ENCODE results near the gene PTPRN2.
"Not testable (repeated sequence)": the region's sequence is repeated elsewhere in the genome, so short reads cannot be mapped to it uniquely, and the experiment has no call there.

PTPRN2 gene

GRCh38 chr7:157996359-157997079, 591.1 kb downstream of the PTPRN2 start:
- DNase-seq = no peak

- no peak for DNase-seq
These were observed 591.8 kb downstream of the PTPRN2 start for GRCh38 chr7:157995815-157996214.

GRCh38 chr7:157994319-157994718, 593.3 kb downstream of the PTPRN2 start:
- no peak for DNase-seq

GRCh38 chr7:157993406-157994105, 594.1 kb downstream of the PTPRN2 start:
- no peak for DNase-seq

- no peak for DNase-seq
These were observed 595.0 kb downstream of the PTPRN2 start for GRCh38 chr7:157992511-157993160.

- no peak for DNase-seq
These were observed 595.9 kb downstream of the PTPRN2 start for GRCh38 chr7:157991761-157992160.

- no peak for DNase-seq
These were observed 596.3 kb downstream of the PTPRN2 start for GRCh38 chr7:157991351-157991750.

- no peak for DNase-seq
These were observed 596.8 kb downstream of the PTPRN2 start for GRCh38 chr7:157990881-157991250.

GRCh38 chr7:157990226-157990880, 597.3 kb downstream of the PTPRN2 start:
- DNase-seq = no peak

GRCh38 chr7:157989589-157989988, 598.0 kb downstream of the PTPRN2 start:
- no peak for DNase-seq

GRCh38 chr7:157987906-157988305, 599.7 kb downstream of the PTPRN2 start:
- DNase-seq = no peak

- no peak for DNase-seq
These were observed 601.6 kb downstream of the PTPRN2 start for GRCh38 chr7:157986051-157986450.

GRCh38 chr7:157985636-157986035, 602.0 kb downstream of the PTPRN2 start:
- DNase-seq = no peak

- no peak for DNase-seq
These were observed 603.0 kb downstream of the PTPRN2 start for GRCh38 chr7:157984423-157985163.

GRCh38 chr7:157983502-157984422, 603.9 kb downstream of the PTPRN2 start:
- DNase-seq = no peak

- DNase-seq = no peak
These were observed 605.8 kb downstream of the PTPRN2 start for GRCh38 chr7:157981778-157982177.

- no peak for DNase-seq
These were observed 606.8 kb downstream of the PTPRN2 start for GRCh38 chr7:157980774-157981173.

- DNase-seq = not testable (repeated sequence)
These were observed 607.3 kb downstream of the PTPRN2 start for GRCh38 chr7:157980341-157980731.

GRCh38 chr7:157979636-157980340, 607.8 kb downstream of the PTPRN2 start:
- DNase-seq = no peak

- DNase-seq = no peak
These were observed 608.9 kb downstream of the PTPRN2 start for GRCh38 chr7:157978766-157979165.

Data from stimulated activated CD4-positive, alpha-beta T cell treated with anti-CD3 and anti-CD28 coated beads, Interleukin-15, amount 100 ng/mL, for 24 hours (primary cell).